ENCODE measurements around the gene CENPN. TPM values are rescaled to one million over a fixed set of nuclear protein-coding genes. Genes with fewer than 3 reads are reported as not detected.
A peak's percentile ranks its signal among the peaks of the same experiment; 100 is the strongest.

The CENPN gene, protein sequence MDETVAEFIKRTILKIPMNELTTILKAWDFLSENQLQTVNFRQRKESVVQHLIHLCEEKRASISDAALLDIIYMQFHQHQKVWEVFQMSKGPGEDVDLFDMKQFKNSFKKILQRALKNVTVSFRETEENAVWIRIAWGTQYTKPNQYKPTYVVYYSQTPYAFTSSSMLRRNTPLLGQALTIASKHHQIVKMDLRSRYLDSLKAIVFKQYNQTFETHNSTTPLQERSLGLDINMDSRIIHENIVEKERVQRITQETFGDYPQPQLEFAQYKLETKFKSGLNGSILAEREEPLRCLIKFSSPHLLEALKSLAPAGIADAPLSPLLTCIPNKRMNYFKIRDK
- 10 to 100 TPM; 10.5 to 18.1 TPM for total RNA-seq

DNA sequence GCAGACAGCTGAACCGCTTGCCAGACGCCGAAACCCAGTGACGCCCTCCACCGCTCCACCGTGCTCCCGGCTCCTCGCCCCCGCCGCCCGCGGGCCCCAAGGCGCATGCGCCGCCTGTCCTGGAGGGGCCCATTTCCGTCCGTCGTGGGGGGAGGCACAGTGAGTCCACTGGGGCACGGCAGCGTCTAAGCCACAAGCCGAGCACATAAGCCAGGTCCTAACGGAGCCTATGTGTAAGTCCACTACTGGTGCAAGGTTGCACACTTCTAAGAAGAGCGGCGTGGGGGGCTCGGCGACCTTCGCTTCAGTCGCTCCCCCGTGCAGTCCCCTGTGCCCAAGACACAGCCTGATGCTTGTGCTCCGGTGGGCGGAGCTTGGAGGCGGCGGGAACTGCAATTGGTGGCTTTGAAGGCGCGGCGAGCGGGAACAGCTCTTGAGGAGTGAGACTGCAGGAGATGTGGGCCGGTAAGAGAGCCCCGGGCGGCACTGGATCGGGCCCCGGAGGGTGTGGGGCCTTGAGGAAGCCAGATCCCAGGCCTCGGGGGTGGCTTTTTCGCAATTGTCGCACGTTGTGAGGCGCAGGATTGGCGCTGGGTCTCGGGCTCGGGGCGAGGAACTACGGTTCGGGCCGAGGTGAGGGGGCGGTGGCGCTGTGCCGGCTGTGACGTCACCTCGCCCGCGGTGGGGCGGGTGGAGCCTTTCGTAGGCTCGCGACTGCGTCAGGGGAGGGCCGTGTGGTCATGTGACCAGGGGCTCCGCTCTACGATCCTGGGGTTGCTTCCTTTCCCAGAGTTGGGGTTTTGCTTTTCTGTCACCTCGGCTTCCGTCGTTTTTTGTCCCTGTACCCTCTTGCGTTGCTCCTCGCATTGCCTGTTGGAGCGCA is at the start of gene CENPN, which contains the start of gene CMC2:
Gene CENPN (plus strand): TSS at position 402 of the 883 bp plus-strand sequence. CDS start 4,726 bp downstream, outside the sequence.
Gene CMC2 (minus strand): TSS at position 73 of the 883 bp plus-strand sequence. CDS start 9,491 bp downstream, outside the sequence.
- H3K4me1 ChIP-seq = peaks cover 0 to 30% of the 10 kb centered on the region in 2 donors
- no peaks in the 10 kb centered on the region for H3K9me3 ChIP-seq
- TF ChIP-seq, protein P1, sequence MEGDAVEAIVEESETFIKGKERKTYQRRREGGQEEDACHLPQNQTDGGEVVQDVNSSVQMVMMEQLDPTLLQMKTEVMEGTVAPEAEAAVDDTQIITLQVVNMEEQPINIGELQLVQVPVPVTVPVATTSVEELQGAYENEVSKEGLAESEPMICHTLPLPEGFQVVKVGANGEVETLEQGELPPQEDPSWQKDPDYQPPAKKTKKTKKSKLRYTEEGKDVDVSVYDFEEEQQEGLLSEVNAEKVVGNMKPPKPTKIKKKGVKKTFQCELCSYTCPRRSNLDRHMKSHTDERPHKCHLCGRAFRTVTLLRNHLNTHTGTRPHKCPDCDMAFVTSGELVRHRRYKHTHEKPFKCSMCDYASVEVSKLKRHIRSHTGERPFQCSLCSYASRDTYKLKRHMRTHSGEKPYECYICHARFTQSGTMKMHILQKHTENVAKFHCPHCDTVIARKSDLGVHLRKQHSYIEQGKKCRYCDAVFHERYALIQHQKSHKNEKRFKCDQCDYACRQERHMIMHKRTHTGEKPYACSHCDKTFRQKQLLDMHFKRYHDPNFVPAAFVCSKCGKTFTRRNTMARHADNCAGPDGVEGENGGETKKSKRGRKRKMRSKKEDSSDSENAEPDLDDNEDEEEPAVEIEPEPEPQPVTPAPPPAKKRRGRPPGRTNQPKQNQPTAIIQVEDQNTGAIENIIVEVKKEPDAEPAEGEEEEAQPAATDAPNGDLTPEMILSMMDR (IDR thresholded peaks at IDR 0.05) = no peak
- peak within 1 kb of the TSS; percentile 79 to 95 for H3K4me3 ChIP-seq
- DNase-seq (ENCODE audit: low spot score) = peak; percentile 99
- H3K36me3 ChIP-seq = no peaks in the 10 kb centered on the region
- H3K27ac ChIP-seq = peak within 1 kb of the TSS; percentile 98 to 100
- H3K27me3 ChIP-seq = no peaks in the 10 kb centered on the region

DNA sequence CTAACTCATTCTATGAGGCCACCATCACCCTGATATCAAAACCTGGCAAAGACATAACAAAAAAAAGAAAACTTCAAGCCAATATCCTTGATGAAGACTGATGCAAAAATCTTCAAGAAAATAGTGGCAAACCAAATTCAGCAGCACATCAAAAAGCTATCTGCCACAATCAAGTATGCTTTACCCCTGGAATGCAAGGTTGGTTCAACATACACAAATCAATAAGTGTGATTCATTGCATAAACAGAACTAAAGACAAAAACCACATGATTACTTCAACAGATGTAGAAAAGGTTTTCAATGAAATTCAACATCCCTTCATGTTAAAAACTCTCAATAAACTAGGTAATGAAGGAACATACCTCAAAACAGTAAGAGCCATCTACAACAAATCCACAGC is 48.7 kb upstream of the CENPN start:
- Histone ChIP-seq H3K36me3 (no peaks in the 10 kb centered on the region), H3K4me1 (no peaks in the 10 kb centered on the region), H3K9me3 (peaks cover 0 to 31% of the 10 kb centered on the region in 2 donors), H3K27me3 (no peaks in the 10 kb centered on the region), H3K27ac (no peak overlapping the region), H3K4me3 (no peak overlapping the region)
- no peak for DNase-seq (ENCODE audit: low spot score)
- TF ChIP-seq, protein P1 (IDR thresholded peaks at IDR 0.05) = no peak

DNA sequence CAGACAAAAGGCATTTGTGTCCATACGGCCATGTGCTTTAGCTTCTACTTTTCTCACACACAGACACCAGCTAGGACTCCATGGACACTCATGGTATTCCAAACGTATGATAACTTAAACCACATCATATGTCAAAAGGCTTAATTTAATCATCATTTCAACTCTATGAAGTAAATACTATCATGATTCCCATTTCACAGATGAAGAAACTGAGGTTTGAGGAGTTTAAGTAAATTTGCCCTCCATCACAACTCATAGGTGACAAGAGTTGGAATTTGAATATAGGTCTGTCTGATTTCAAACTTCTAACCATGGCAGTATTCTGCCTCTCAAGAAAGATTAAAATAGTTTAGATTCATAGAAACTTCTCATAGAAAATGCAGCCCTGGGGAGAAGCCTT is 44.1 kb upstream of the CENPN start:
- H3K36me3 ChIP-seq = no peaks in the 10 kb centered on the region
- DNase-seq (ENCODE audit: low spot score) = no peak
- H3K4me1 ChIP-seq = no peaks in the 10 kb centered on the region
- TF ChIP-seq, protein P1 (IDR thresholded peaks at IDR 0.05) = no peak
- peaks cover 0 to 17% of the 10 kb centered on the region in 2 donors for H3K9me3 ChIP-seq
- H3K27ac ChIP-seq = no peak overlapping the region
- no peaks in the 10 kb centered on the region for H3K27me3 ChIP-seq
- H3K4me3 ChIP-seq = no peak overlapping the region

DNA sequence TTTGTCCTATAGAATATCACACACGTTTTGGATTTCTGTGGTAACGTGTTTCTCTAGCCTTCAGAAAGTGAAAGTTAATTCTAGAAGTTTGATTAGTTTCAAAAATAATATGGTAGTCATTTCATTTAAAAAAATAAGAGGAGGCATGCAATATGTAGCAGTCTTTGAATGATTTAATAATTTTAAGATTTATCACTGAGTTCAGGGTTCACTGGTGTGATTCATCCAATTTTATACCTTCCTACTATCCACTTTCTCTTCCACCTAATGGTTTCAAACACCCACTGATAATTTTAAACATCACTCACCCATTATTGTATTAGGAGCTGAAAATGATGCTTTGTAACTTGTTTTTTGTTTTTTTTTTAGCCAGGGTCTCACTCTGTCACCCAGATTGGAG is 42.7 kb upstream of the CENPN start:
- H3K36me3 ChIP-seq = no peaks in the 10 kb centered on the region
- no peaks in the 10 kb centered on the region for H3K4me1 ChIP-seq
- no peaks in the 10 kb centered on the region for H3K27me3 ChIP-seq
- peaks cover 0 to 8% of the 10 kb centered on the region in 2 donors for H3K9me3 ChIP-seq
- H3K4me3 ChIP-seq = no peak overlapping the region
- TF ChIP-seq, protein P1 (IDR thresholded peaks at IDR 0.05) = no peak
- H3K27ac ChIP-seq = no peak overlapping the region
- no peak for DNase-seq (ENCODE audit: low spot score)

DNA sequence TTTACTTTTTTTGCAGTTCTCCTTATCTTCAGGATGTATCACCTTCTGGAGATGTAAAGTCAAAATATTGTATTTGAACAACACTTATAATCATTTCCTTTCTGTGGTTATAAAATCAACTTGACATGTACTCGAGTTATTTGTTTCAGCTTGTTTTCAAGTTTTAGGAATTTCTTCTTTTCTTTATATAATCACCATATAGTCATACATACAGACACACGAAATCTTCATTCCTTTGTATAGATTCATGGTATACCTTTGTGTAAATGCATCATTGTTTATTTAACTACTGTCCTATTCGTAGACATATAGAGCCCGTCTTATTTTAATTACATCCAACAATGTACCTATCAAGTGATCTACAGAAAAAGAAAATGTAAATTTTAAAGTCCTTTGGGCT is 40.4 kb upstream of the CENPN start:
- Histone ChIP-seq H3K36me3 (no peaks in the 10 kb centered on the region), H3K9me3 (no peaks in the 10 kb centered on the region), H3K4me1 (no peaks in the 10 kb centered on the region), H3K27me3 (no peaks in the 10 kb centered on the region), H3K27ac (no peak overlapping the region), H3K4me3 (no peak overlapping the region)
- TF ChIP-seq, protein P1 (IDR thresholded peaks at IDR 0.05) = no peak
- no peak for DNase-seq (ENCODE audit: low spot score)
